Activated CD4-positive, alpha-beta T cell treated with anti-CD3 and anti-CD28 coated beads, Interleukin-10, Interleukin-2, amounts not matched to agents 100 ng/mL and 50 ng/mL, durations not matched to agents 16 hours and 8 hours (primary cell): ENCODE data around the gene PDE7B.
A peak's percentile ranks its signal among the peaks of the same experiment; 100 is the strongest.
"Not testable (repeated sequence)": the region's sequence is repeated elsewhere in the genome, so short reads cannot be mapped to it uniquely, and the experiment has no call there.

Experiments
- DNase-seq: peaks from one replicate; pipeline ENCODE4 v3.0.0-alpha.2; 2020

Gene PDE7B

DNA sequence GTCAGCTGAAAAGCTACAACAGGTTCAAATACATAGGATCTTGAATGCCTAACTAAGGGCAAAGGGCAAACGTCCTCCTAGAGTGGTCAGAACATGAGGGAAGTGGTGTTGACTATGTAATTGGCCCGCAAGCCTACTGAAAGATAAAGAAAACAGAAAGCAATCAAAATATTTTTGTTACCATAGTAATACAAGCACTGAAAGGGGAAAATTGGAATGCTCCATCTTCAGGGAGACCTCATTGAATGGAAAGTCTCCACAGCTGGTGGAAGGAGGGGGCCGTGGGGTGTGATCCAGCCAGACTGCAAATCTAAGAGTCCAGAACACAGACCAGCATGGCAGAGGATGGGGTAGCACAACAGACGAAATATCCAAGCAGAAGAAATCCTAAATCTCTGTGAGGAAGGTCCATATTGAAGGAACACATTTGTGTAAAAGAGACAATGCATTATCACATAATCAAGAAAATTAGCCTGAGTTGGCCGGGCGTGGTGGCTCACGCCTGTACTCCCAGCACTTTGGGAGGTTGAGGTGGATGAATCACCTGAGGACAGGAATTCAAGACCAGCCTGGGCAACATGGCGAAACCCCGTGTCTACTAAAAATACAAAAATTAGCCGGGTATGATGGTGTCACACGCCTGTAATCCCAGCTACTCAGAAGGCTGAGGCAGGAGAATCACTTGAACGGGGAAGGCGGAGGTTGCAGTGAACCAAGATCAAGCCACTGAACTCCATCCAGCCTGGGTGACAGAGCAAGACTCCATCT, 359.1 kb downstream of the PDE7B start:
- no peak for DNase-seq

DNA sequence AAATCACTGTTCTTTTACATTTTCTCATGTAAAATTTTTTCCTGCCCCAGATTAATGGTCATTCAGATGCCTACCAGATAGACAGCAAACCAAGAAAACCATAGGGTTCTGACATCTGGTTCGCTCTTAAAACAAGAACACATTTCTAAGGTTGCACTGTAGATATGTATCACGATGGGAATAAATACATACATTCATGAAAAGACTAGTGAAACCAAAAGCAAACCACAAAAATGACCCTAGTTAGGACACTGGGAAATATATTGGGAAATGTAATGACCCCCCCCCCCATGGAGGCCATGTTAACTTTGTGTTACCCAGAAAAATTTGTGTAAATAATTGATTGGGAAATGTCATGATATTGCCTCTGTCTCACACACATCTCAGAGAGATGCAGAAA, 361.1 kb downstream of the PDE7B start:
- no peak for DNase-seq

DNA sequence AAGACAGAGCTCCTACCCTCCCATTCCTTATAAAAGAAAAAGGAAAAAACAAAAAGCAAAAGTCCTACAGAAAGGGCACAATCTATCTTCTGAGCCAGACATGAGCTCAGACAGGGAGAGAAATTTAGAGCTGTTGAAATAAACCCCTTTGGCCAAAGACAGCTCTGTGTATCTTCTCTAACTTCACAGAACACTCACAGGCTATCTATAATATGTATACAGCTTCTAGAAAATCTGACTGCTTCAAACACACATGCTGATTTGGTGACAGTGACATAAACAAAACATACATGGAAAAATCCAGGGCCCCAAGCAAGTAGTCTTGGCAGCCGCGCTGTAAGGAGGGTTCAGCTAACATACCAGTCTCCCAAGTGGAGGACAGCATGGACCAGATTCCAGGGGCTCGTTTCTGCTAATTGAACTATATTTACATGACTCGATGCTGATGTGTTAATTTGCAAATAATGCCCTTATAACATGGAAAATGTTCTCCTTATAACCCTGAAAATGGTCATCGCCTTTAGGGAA, 361.6 kb downstream of the PDE7B start:
- no peak for DNase-seq

DNA sequence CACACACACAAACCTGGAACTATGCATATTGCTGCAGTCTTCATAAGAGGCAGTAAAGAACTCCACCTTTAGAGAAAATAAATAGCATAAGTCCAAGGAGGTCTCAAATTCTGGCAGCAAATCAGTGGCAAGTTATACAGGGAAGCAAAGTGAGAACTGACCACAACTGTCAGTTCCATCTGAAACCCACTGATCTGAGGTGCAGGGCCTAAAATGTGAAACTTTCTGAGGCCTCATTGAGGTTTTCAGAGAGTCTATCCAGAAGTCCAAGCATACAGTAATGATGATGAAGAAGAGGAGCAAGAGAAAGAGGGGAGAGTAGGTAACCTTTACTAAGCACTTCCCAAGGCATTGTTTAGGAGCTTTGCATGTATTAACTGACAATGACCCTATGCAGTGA, 362.4 kb downstream of the PDE7B start:
- DNase-seq = no peak

DNA sequence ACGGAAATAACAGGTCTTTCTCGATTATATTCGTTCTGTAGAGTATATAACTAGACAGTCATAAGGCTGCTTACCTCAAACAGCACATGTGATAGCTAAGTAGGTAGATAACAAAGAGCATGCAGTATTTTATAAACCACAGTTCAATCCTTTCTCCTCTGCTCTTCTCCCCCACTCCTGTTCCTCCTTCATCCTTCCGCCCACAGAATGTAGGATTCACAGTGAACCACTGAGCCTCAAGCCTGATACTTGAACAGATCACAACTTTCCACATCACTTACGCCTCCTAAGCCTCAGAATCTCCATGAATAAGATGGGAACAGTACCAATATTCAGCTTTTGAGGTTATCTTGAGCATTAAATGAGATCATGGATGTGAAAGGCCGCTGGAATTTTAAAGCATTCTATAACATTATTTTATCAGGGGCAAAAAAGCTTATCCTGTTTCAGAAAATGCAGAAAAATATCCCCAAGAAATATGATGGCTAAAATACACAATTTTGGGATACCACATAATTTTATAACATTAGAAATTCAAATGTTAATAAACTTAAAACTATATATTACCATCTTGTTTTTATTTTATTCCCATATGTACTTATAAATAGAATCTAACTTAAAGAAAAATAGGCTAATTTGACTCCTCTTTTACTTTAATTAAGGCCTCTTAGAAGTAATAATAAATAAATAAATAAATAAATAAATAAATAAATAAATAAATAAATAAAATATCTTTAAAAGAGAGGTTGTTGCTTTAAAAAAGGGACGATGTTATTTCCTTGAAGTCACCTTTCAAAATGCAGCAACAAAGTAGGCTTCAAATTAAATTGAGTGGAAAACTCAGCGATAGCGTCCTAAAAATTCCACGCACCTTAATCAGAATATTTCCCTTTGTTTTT, 365.3 kb downstream of the PDE7B start:
- no peak for DNase-seq

DNA sequence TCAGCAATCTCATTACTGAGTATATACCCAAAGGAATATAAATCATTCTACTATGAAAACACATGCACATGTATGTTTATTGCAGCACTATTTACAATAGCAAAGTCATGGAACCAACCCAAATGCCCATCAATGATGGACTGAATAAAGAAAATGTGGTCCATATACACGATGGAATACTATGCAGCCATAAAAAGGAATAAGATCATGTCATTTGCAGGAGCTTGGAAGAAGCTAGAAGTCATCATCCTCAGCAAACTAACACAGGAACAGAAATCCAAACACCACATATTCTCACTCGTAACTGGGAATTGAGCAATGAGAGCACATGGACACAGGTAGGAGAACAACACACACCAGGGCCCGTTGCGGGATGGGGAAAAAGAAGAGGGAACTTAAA, 373.5 kb downstream of the PDE7B start:
- DNase-seq = not testable (repeated sequence)

DNA sequence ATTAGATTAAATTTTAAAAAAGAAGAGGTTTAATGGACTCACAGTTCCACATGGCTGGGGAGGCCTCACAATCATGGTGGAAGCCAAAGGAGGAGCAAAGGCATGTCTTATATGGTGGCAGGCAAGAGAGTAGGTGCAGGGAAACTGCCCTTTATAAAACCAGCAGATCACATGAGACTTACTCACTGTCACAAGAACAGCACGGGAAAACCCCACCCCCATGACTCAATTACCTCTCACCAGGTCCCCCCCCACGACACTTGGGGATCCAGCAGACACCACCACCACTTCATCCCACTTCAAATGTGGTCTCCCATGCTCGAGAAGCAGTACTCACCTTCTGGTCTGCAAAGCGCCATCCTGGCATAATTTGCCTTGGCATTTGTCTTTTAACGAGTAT, 374.0 kb downstream of the PDE7B start:
- DNase-seq = no peak

DNA sequence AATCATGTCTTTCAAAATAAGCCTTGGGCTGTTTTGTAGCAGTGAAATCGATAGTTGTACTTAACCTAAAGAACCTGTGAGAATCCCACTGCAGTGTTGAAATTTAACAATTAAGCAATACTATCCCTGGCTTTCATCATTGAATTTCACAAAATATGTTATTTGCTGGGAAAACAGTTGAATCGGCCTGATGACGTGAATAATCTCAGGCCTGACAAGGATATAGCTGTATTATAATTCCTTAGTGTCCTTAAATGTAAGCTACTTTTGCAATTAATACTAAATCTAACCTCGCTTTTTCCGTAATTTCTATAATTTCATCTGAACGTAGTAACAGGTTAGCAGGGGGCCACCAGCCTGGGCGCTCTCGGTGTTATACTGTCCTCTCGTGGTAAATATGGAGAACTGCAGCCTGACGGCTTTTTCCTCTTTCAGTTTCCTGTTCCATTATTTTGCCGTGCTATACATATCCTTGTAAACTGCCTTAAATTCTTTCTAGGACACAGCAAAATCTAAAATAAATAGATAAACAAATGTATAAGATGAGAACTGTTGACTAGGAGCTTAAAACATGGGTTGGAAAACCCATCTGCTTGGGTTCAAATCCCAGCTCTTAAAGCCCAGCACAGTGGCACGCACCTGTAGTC, 374.6 kb downstream of the PDE7B start:
- peak; percentile 48 for DNase-seq

DNA sequence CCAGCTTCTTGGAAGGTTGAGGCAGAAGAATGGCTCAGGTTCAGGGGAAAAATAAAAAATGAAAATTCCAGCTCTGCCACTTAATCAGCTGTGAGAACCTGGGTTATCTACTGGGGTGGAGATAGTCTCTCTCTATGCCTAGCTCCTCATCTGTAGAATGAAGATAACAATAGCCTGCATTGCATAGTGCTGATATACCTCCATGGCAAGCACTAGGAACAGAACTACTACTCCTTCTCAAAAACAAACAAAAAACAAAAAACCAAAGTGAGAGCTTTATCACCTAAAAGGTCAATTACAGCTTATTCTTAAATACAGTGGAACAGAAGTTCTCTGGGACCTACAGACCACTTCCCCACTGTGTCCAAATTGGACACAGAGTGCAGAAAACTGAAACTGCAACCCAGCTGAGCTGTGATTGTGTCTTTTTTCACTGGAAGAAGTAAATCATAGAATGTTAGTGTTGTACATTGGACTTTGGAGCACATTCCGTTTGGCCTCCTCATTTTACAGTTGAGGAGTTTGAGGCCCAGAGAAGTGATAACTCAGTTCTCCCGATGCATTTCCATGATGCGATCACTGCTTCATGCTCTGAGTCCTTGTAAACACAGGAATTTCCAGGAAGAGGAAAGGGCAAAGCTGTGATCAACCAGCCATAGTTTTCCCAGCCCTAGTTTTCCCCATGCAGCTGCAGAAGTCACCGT, 375.3 kb downstream of the PDE7B start:
- DNase-seq = no peak

DNA sequence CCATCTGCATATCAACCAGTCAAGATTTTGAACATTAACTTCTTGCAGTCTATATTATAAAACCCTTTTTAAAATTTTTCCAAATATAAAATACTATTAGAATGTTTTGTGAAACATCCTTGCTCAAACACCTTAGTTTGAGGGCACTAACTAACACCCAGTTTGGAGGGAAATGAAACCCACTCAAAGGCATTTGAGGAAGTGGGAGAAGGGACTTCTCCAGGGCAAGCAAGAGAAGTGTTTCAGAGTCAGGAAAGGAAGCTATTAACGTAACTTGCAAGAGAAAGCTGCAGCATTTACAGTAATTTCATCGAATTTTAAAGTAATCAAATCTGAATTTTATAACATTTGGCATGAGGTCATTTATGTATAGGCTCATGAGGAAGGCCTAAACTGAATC, 377.3 kb downstream of the PDE7B start:
- no peak for DNase-seq

DNA sequence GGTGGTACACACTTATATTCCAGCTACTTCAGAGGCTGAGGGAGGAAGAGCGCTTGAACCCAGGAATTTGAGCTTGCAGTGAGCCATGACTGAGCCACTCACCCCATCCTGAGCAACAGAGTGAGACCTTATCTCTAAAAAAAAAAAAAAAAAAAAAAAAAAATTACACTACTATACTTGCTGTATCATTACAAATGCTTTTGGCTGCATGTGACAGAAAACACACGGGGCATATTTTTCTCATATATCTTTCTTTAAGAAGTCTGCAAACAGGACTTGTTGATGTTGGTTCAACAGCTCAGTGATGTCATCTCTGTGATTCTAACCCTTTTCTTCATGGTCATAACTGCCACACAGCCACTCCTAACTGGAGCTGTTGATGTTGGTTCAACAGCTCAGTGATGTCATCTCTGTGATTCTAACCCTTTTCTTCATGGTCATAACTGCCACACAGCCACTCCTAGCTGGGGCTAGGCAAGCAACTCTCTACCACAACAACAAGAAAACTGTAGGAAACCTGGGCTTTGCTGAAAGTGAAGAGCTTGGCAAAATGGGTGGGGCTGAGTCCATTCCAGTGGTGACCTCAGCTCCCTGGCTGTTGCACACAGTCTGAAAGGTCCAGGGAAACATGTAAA, 378.8 kb downstream of the PDE7B start:
- no peak for DNase-seq

DNA sequence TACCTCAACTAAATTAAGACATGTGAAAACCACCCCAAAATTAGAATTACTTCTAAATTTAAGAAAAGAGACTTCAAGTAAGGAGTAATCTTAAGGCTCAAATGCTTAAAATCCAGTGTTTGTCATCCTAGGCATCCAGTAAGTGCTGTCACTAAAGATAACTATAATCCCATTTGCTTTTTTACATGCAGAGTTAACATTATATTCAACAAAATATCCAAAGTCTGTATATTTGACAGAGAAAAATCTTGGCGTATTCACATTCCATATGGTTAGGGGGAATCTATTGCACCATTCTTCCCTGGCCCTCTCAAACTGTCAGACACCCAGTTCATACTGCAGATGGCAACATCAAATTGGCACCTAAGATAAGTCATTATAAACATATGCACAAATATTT, 381.2 kb downstream of the PDE7B start:
- DNase-seq = no peak

DNA sequence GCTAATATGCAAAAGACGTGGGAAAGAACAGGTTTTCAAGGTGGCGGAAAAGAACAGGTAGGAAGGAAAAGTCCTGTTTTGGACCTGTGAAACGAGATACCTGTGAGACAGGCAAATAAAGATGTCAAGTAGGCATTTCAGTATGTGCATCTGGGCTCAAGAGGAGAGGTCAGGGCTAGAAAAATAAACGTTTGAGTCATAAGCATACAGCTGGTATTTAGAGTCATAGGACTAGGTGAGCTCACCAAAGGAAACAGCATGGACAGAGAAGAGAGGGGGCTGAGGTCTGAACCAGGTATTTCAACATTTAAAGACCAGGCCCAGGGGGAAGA, 383.7 kb downstream of the PDE7B start:
- DNase-seq = no peak

DNA sequence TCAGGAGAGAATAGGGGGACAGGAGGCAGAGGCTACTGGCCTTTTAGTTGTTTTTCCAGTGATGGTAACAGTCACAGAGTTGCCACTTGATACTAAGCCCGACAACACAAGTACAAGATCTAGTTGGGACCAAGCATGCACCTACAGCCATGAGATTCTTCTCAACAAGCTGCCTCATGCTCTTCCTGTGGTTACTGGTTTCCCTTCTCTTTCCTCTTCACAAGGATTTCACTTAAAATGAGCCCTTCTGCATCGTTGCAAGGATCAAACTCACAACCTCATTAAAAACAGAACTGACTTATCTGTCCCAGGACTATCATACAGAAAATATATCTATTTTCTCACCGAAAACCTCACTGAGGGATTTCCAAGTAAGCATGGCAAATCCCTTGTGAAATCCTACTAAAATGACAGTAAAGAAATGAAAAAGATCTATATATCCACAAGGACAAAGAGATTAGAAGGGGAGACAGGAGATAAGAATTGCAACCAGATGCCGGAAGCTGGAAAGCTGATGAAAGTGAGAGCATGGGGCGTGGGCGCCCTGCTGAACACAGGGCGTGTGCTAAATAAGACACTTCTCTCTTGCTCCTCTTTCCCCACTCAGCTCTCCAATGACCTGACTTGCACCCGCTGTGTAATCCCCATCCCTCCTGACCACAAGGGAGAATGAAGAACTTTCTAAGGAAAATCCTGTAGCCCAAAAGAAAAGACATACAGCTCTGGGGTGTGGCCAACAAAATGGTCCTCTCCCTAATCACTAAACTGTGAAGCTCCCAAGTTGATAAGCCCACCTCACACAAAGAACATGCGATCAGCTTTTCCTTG, 385.2 kb downstream of the PDE7B start:
- no peak for DNase-seq

DNA sequence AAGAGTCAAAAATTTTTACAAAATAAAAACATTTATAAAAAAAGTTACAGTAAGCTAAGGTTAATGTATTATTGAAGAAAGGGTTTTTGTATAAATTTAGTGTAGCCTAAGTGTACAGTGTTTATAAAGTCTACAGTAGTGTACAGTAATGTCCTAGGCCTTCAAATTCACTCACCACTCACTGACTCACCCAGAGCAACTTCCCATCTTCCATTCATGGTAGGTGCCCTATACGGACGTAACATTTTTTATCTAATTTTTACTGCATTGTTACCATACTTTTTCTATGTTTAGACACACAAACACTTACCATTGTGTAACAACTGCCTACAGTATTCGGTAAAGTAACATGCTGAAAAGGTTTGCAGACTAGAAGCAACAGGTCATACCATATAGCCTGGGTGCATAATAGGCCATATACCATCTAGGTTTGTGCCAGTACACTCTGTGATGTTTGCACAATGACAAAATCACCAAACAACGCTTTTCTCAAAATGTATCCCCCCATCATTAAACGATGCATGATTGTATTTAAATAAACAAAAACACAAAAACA, 392.6 kb downstream of the PDE7B start:
- DNase-seq = no peak
